ENCODE data around the gene PRKCH. TPM values are rescaled to one million over a fixed set of nuclear protein-coding genes. Genes with fewer than 3 reads are reported as not detected.
"Not testable (repeated sequence)": the region's sequence is repeated elsewhere in the genome, so short reads cannot be mapped to it uniquely, and the experiment has no call there.

PRKCH gene
- total and polyA plus RNA-seq, 5 donors from 2014 or later, result 194 to 457 (median 201) TPM

DNA sequence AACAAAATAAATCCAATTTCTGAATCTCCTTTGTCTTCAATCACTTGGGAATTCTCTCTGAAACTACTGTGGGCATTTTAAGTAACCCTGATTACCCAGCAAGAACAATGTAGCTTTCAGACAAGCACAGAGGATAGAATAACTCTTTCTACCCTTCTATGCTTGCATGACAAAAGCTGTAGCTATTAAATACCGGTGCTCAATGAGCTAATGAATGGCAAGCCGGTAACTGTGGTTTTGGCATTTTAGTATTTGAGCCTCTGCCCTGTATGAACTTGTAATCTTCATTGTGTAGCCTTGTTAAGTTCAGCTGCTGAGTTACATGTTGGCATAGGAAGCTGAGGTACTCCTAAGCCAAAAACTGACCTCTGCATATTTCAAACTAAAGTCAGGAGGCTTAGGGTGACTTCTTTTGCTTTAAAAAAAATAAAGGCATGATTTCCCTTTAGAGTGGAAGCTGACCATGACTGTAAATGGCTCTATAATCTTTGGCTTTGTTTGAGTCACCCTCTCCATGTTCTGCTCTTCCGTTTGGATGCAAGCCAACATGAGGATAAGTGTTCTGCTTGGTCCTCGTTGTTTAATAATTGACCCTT lies 202.9 kb downstream of the PRKCH start:
- Mint-ChIP-seq H3K4me3 (peak overlapping the region in 1 of 4 donors; percentile 37), H3K4me1 (peaks cover 50 to 78% (median 59%) of the 10 kb centered on the region in 4 donors), H3K27me3 (no peaks in the 10 kb centered on the region), H3K36me3 (peaks cover 51% of the 10 kb centered on the region), H3K27ac (peak overlapping the region; percentile 11 to 93 (median 89)), H3K9me3 (peaks cover 0 to 5% (median 0%) of the 10 kb centered on the region in 7 donors)
- Histone ChIP-seq H3K36me3 (ENCODE audit: control insufficient read depth, insufficient read depth, low read length) (peaks cover 54% of the 10 kb centered on the region), H3K27ac (ENCODE audit: insufficient read depth, low read length, poor library complexity, severe bottlenecking) (peak overlapping the region; percentile 6), H3K27me3 (ENCODE audit: control insufficient read depth, insufficient read depth, low read length) (no peaks in the 10 kb centered on the region), H3K4me3 (ENCODE audit: low read depth, low read length) (peak overlapping the region; percentile 30), H3K9me3 (ENCODE audit: control insufficient read depth in 2 of 2, low read length in 2 of 2) (no peaks in the 10 kb centered on the region), H3K4me1 (ENCODE audit: control insufficient read depth, insufficient read depth, low read length, poor library complexity, severe bottlenecking) (peaks cover 36% of the 10 kb centered on the region)
- DNase-seq (no peak), ATAC-seq (ENCODE audit: low read depth in 2 of 2) (no peak)

DNA sequence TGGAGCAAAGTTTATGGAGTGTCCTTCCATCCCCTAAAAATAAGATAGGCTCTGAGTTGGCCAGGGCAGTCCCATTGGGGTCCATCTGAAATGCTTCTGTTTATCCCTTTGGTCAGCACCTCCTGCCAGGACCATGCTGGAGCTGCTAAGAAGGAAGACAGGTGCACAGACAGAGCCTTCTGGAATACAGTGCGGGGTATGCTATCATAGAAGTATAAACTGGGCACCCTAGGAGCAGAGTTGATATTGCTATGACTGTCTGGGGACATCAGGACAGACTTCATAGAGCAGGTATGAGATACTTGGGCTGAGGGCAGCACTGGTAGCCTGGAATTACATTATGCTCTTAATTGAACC lies 203.5 kb downstream of the PRKCH start:
- no peak for ATAC-seq (ENCODE audit: low read depth in 2 of 2)
- Histone ChIP-seq H3K4me3 (ENCODE audit: low read depth, low read length) (peak overlapping the region; percentile 30), H3K9me3 (ENCODE audit: control insufficient read depth in 2 of 2, low read length in 2 of 2) (no peaks in the 10 kb centered on the region), H3K36me3 (ENCODE audit: control insufficient read depth, insufficient read depth, low read length) (peaks cover 56% of the 10 kb centered on the region), H3K27ac (ENCODE audit: insufficient read depth, low read length, poor library complexity, severe bottlenecking) (peak overlapping the region; percentile 51), H3K27me3 (ENCODE audit: control insufficient read depth, insufficient read depth, low read length) (no peaks in the 10 kb centered on the region), H3K4me1 (ENCODE audit: control insufficient read depth, insufficient read depth, low read length, poor library complexity, severe bottlenecking) (peaks cover 36% of the 10 kb centered on the region)
- Mint-ChIP-seq H3K9me3 (peaks cover 0 to 5% (median 0%) of the 10 kb centered on the region in 7 donors), H3K27me3 (no peaks in the 10 kb centered on the region), H3K4me1 (peaks cover 50 to 72% (median 55%) of the 10 kb centered on the region in 4 donors), H3K27ac (peak overlapping the region; percentile 11 to 89 (median 82)), H3K36me3 (peaks cover 52% of the 10 kb centered on the region), H3K4me3 (peak overlapping the region in 1 of 4 donors; percentile 13)
- DNase-seq, result no peak

GRCh38 chr14:61525293-61526011 lies 204.1 kb downstream of the PRKCH start:
- H3K36me3 Mint-ChIP-seq, result peaks cover 53% of the 10 kb centered on the region
- H3K4me3 ChIP-seq (ENCODE audit: low read depth, low read length), result no peak overlapping the region
- no peaks in the 10 kb centered on the region for H3K27me3 ChIP-seq (ENCODE audit: control insufficient read depth, insufficient read depth, low read length)
- H3K27ac Mint-ChIP-seq, result peak overlapping the region; percentile 11 to 89 (median 82)
- H3K4me1 Mint-ChIP-seq, result peaks cover 47 to 72% (median 51%) of the 10 kb centered on the region in 4 donors
- H3K9me3 Mint-ChIP-seq, result peaks cover 0 to 5% (median 0%) of the 10 kb centered on the region in 7 donors
- no peaks in the 10 kb centered on the region for H3K9me3 ChIP-seq (ENCODE audit: control insufficient read depth in 2 of 2, low read length in 2 of 2)
- peaks cover 36% of the 10 kb centered on the region for H3K4me1 ChIP-seq (ENCODE audit: control insufficient read depth, insufficient read depth, low read length, poor library complexity, severe bottlenecking)
- peak overlapping the region in 2 of 4 donors; percentile 6 to 31 for H3K4me3 Mint-ChIP-seq
- H3K27me3 Mint-ChIP-seq, result peaks cover 4% of the 10 kb centered on the region
- H3K36me3 ChIP-seq (ENCODE audit: control insufficient read depth, insufficient read depth, low read length), result peaks cover 61% of the 10 kb centered on the region
- peak in 2 of 3 donors; percentile 23 to 71 for DNase-seq
- ATAC-seq (ENCODE audit: low read depth in 2 of 2), result peak; percentile 75 to 85
- H3K27ac ChIP-seq (ENCODE audit: insufficient read depth, low read length, poor library complexity, severe bottlenecking), result peak overlapping the region; percentile 51

GRCh38 chr14:61526405-61527312 lies 205.3 kb downstream of the PRKCH start:
- Histone ChIP-seq H3K4me1 (ENCODE audit: control insufficient read depth, insufficient read depth, low read length, poor library complexity, severe bottlenecking) (peaks cover 34% of the 10 kb centered on the region), H3K36me3 (ENCODE audit: control insufficient read depth, insufficient read depth, low read length) (peaks cover 73% of the 10 kb centered on the region), H3K27ac (ENCODE audit: insufficient read depth, low read length, poor library complexity, severe bottlenecking) (peak overlapping the region; percentile 24), H3K9me3 (ENCODE audit: control insufficient read depth in 2 of 2, low read length in 2 of 2) (no peaks in the 10 kb centered on the region), H3K27me3 (ENCODE audit: control insufficient read depth, insufficient read depth, low read length) (no peaks in the 10 kb centered on the region), H3K4me3 (ENCODE audit: low read depth, low read length) (no peak overlapping the region)
- ATAC-seq (ENCODE audit: low read depth in 2 of 2), result no peak
- peak overlapping the region; percentile 11 to 82 (median 71) for H3K27ac Mint-ChIP-seq
- H3K36me3 Mint-ChIP-seq, result peaks cover 56% of the 10 kb centered on the region
- H3K4me1 Mint-ChIP-seq, result peaks cover 52 to 79% (median 54%) of the 10 kb centered on the region in 4 donors
- peaks cover 0 to 5% (median 0%) of the 10 kb centered on the region in 7 donors for H3K9me3 Mint-ChIP-seq
- H3K4me3 Mint-ChIP-seq, result peak overlapping the region in 1 of 4 donors; percentile 55
- DNase-seq, result no peak
- peaks cover 4% of the 10 kb centered on the region for H3K27me3 Mint-ChIP-seq

DNA sequence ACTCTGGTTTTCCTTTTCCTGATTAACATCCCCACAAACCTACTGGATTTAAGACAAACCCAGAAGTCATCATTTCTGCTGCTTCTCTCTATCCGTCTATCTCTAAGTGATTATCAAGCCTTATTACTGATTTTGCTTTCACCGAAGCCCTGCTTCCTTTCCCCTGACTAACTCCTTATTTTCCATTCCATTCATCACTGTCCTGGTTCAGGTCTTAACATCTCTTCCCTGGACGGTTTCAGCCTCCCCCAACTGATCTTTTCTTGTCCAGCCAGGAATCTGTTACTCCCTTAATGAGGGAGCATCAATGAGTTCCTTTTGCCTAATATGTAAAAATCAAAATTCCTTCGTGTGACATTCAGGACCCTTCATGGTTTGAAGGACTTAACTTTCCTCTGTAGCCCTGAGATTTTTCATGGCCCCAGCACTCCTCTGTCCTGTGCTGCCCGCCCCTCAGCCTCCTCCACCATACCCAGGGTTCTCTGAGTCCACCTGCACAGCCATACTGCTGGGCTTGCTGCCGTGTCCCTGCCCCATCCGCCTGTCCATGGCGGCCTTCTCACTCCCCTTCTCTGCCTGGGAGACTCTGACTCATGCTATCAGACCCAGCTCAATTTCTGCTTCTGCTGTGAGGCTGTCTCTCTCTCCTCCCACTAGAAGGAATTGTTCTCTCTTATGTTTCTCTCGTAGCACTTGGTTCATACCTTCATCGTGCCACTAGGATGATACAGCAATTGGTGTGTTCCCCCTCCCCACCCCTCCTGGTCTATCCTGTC lies 206.1 kb downstream of the PRKCH start:
- peaks cover 0 to 5% (median 0%) of the 10 kb centered on the region in 7 donors for H3K9me3 Mint-ChIP-seq
- Histone ChIP-seq H3K4me3 (ENCODE audit: low read depth, low read length) (no peak overlapping the region), H3K27ac (ENCODE audit: insufficient read depth, low read length, poor library complexity, severe bottlenecking) (peak overlapping the region; percentile 24), H3K27me3 (ENCODE audit: control insufficient read depth, insufficient read depth, low read length) (no peaks in the 10 kb centered on the region), H3K9me3 (ENCODE audit: control insufficient read depth in 2 of 2, low read length in 2 of 2) (no peaks in the 10 kb centered on the region), H3K4me1 (ENCODE audit: control insufficient read depth, insufficient read depth, low read length, poor library complexity, severe bottlenecking) (peaks cover 33% of the 10 kb centered on the region), H3K36me3 (ENCODE audit: control insufficient read depth, insufficient read depth, low read length) (peaks cover 79% of the 10 kb centered on the region)
- peaks cover 45 to 75% (median 50%) of the 10 kb centered on the region in 4 donors for H3K4me1 Mint-ChIP-seq
- H3K27ac Mint-ChIP-seq, result peak overlapping the region; percentile 11 to 96 (median 76)
- H3K36me3 Mint-ChIP-seq, result peaks cover 48% of the 10 kb centered on the region
- peaks cover 4% of the 10 kb centered on the region for H3K27me3 Mint-ChIP-seq
- H3K4me3 Mint-ChIP-seq, result peak overlapping the region in 3 of 4 donors; percentile 1 to 55 (median 41)
- DNase-seq (no peak), ATAC-seq (ENCODE audit: low read depth in 2 of 2) (no peak)

GRCh38 chr14:61528591-61529021 lies 207.2 kb downstream of the PRKCH start:
- Histone ChIP-seq H3K36me3 (ENCODE audit: control insufficient read depth, insufficient read depth, low read length) (peaks cover 87% of the 10 kb centered on the region), H3K27me3 (ENCODE audit: control insufficient read depth, insufficient read depth, low read length) (no peaks in the 10 kb centered on the region), H3K4me1 (ENCODE audit: control insufficient read depth, insufficient read depth, low read length, poor library complexity, severe bottlenecking) (peaks cover 24% of the 10 kb centered on the region), H3K27ac (ENCODE audit: insufficient read depth, low read length, poor library complexity, severe bottlenecking) (no peak overlapping the region), H3K4me3 (ENCODE audit: low read depth, low read length) (no peak overlapping the region), H3K9me3 (ENCODE audit: control insufficient read depth in 2 of 2, low read length in 2 of 2) (no peaks in the 10 kb centered on the region)
- Mint-ChIP-seq H3K4me1 (peaks cover 43 to 74% (median 46%) of the 10 kb centered on the region in 4 donors), H3K4me3 (no peak overlapping the region), H3K36me3 (peaks cover 46% of the 10 kb centered on the region), H3K9me3 (peaks cover 0 to 5% (median 0%) of the 10 kb centered on the region in 7 donors), H3K27ac (peak overlapping the region; percentile 11 to 86 (median 76)), H3K27me3 (peaks cover 4% of the 10 kb centered on the region)
- ATAC-seq (ENCODE audit: low read depth in 2 of 2) (no peak), DNase-seq (no peak)

DNA sequence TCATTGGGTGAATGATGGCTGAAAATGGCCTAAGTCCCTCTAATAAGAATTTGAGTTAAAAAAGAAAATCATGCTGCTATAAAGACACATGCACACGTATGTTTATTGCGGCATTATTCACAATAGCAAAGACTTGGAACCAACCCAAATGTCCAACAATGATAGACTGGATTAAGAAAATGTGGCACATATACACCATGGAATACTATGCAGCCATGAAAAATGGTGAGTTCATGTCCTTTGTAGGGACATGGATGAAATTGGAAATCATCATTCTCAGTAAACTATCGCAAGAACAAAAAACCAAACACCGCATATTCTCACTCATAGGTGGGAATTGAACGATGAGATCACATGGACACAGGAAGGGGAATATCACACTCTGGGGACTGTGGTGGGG lies 208.0 kb downstream of the PRKCH start:
- H3K27me3 ChIP-seq (ENCODE audit: control insufficient read depth, insufficient read depth, low read length); ATAC-seq (ENCODE audit: low read depth in 2 of 2); H3K27me3 Mint-ChIP-seq; H3K9me3 ChIP-seq (ENCODE audit: control insufficient read depth in 2 of 2, low read length in 2 of 2); H3K4me3 Mint-ChIP-seq; H3K9me3 Mint-ChIP-seq; H3K4me3 ChIP-seq (ENCODE audit: low read depth, low read length); DNase-seq; H3K27ac ChIP-seq (ENCODE audit: insufficient read depth, low read length, poor library complexity, severe bottlenecking): not testable (repeated sequence)
- Mint-ChIP-seq H3K36me3 (peaks cover 52% of the 10 kb centered on the region), H3K27ac (peak overlapping the region in 1 of 3 donors; percentile 76), H3K4me1 (peaks cover 35 to 72% (median 41%) of the 10 kb centered on the region in 4 donors)
- Histone ChIP-seq H3K4me1 (ENCODE audit: control insufficient read depth, insufficient read depth, low read length, poor library complexity, severe bottlenecking) (peaks cover 17% of the 10 kb centered on the region), H3K36me3 (ENCODE audit: control insufficient read depth, insufficient read depth, low read length) (peaks cover 94% of the 10 kb centered on the region)

Data from CD4-positive, CD25-positive, alpha-beta regulatory T cell (primary cell).